HepG2 (cell line): ENCODE results near the gene LRRC51. TPM values are rescaled to one million over a fixed set of nuclear protein-coding genes. Genes with fewer than 3 reads are reported as not detected.

Experiments
- CCDC6 ChIP-seq: sonication (generic); formaldehyde crosslinking; IDR thresholded peaks from 2 replicates; pipeline ENCODE4 v1.8.1; 2022; ENCODE audit warnings: mild to moderate bottlenecking, missing genetic modification reagents, moderate library complexity
- CEBPG ChIP-seq: IDR thresholded peaks from 2 replicates; pipeline ENCODE4 v1.6.1; 2016
- CREBL2 ChIP-seq: sonication (generic); formaldehyde crosslinking; IDR thresholded peaks from 2 replicates; pipeline ENCODE4 v1.8.1; 2023; ENCODE audit warnings: missing genetic modification reagents, mild to moderate bottlenecking, borderline replicate concordance
- DMTF1 ChIP-seq: sonication (generic); formaldehyde crosslinking; IDR thresholded peaks from 2 replicates; pipeline ENCODE4 v1.4.0; 2020; ENCODE audit warnings: mild to moderate bottlenecking, missing genetic modification reagents
- EHMT2 ChIP-seq: fragments of 200-600 bp; sonication (generic); IDR thresholded peaks from 2 replicates; pipeline ENCODE4 v1.7.0; 2017; ENCODE audit warnings: antibody characterized with exemption, low read depth, low read length, borderline replicate concordance
- GATAD2A ChIP-seq: IDR thresholded peaks from 2 replicates; pipeline ENCODE4 v1.6.1; 2016
- GMEB2 ChIP-seq: IDR thresholded peaks from 2 replicates; pipeline ENCODE4 v1.6.1; 2016; ENCODE audit warnings: missing biosample characterization, missing genetic modification reagents, low read depth
- HNRNPH1 ChIP-seq: fragments of 200-400 bp; formaldehyde crosslinking; optimal IDR thresholded peaks from 2 replicates; pipeline ENCODE3; 2017; ENCODE audit warnings: mild to moderate bottlenecking, low read depth, low read length
- HOXA9 ChIP-seq: sonication (generic); formaldehyde crosslinking; IDR thresholded peaks from 2 replicates; pipeline ENCODE4 v1.8.1; 2022; ENCODE audit warnings: missing genetic modification reagents, mild to moderate bottlenecking, moderate library complexity, borderline replicate concordance
- IKZF5 ChIP-seq: IDR thresholded peaks from 2 replicates; pipeline ENCODE4 v1.6.1; 2018; ENCODE audit warnings: missing genetic modification reagents, mild to moderate bottlenecking, missing compliant biosample characterization
- JUND ChIP-seq: sonication (generic); formaldehyde crosslinking; IDR thresholded peaks from 2 replicates; pipeline ENCODE4 v1.8.0; 2022; ENCODE audit warnings: mild to moderate bottlenecking, missing genetic modification reagents
- KDM1A ChIP-seq: IDR thresholded peaks from 2 replicates; pipeline ENCODE4 v1.6.1; 2016; ENCODE audit warnings: missing compliant biosample characterization
- KLF13 ChIP-seq: sonication (generic); formaldehyde crosslinking; IDR thresholded peaks from 2 replicates; pipeline ENCODE4 v1.4.0; 2020; ENCODE audit warnings: mild to moderate bottlenecking, missing genetic modification reagents
- KLF16 ChIP-seq, 2 experiments: sonication (generic) in 1 of 2; formaldehyde crosslinking in 1 of 2; IDR thresholded peaks; 2 replicates each; pipeline versions ENCODE4 v1.6.1 to v1.8.0; 2016 to 2023; ENCODE audit warnings: missing genetic modification reagents in 2 of 2, missing compliant biosample characterization in 1 of 2
- MTA1 ChIP-seq: sonication (generic); formaldehyde crosslinking; IDR thresholded peaks from 2 replicates; pipeline ENCODE4 v1.4.0; 2020; ENCODE audit warnings: missing genetic modification reagents, mild to moderate bottlenecking, borderline replicate concordance
- NPAS2 ChIP-seq: sonication (generic); formaldehyde crosslinking; IDR thresholded peaks from 2 replicates; pipeline ENCODE4 v1.8.0; 2022; ENCODE audit warnings: mild to moderate bottlenecking, missing genetic modification reagents, borderline replicate concordance
- SMARCE1 ChIP-seq: fragments of 450-650 bp; IDR thresholded peaks from 2 replicates; pipeline ENCODE4 v1.6.1; 2017; ENCODE audit warnings: borderline replicate concordance
- SNAPC2 ChIP-seq: sonication (generic); formaldehyde crosslinking; IDR thresholded peaks from 2 replicates; pipeline ENCODE4 v1.8.1; 2022; ENCODE audit warnings: mild to moderate bottlenecking, missing genetic modification reagents
- SSRP1 ChIP-seq: IDR thresholded peaks from 2 replicates; pipeline ENCODE4 v1.6.1; 2016; ENCODE audit warnings: control low read depth
- ZBTB37 ChIP-seq: sonication (generic); formaldehyde crosslinking; IDR thresholded peaks from 2 replicates; pipeline ENCODE4 v1.4.0; 2020; ENCODE audit warnings: mild to moderate bottlenecking, missing genetic modification reagents
- ZFP37 ChIP-seq: sonication (generic); formaldehyde crosslinking; IDR thresholded peaks from 2 replicates; pipeline ENCODE4 v1.4.0; 2020; ENCODE audit warnings: missing genetic modification reagents, borderline replicate concordance
- ZFX ChIP-seq: sonication (generic); formaldehyde crosslinking; IDR thresholded peaks from 2 replicates; pipeline ENCODE4 v1.4.0; 2020; ENCODE audit warnings: mild to moderate bottlenecking, low read depth, missing genetic modification reagents, moderate library complexity
- ZNF329 ChIP-seq: sonication (generic); formaldehyde crosslinking; IDR thresholded peaks from 2 replicates; pipeline ENCODE4 v1.9.0; 2021; ENCODE audit warnings: low read depth, mild to moderate bottlenecking, missing genetic modification reagents
- ZNF768 ChIP-seq: sonication (generic); formaldehyde crosslinking; IDR thresholded peaks from 2 replicates; pipeline ENCODE4 v1.4.0; 2020; ENCODE audit warnings: missing genetic modification reagents
- polyA plus RNA-seq, 8 experiments: library from polyadenylated mRNA; depleted of rRNA in 3 of 8; stranded (reverse) in 7 of 8; unstranded in 1 of 8; fragments of >200 nt; fragmentation: Illumina TruSeq in 4 of 8; extraction: Trizol in 4 of 8; gene quantifications; 2 replicates each; pipeline versions ENCODE4 v1.2.1 to v1.2.3, GENCODE V29; 2011 to 2016; ENCODE audit warnings: low read depth in 4 of 8, missing spikeins in 1 of 8, mixed read lengths in 1 of 8; ENCODE audit not compliant: insufficient read depth in 1 of 8
- total RNA-seq, 5 experiments: library from RNA; depleted of rRNA; stranded (reverse); fragments of >200 nt; fragmentation: Illumina TruSeq; extraction: Trizol; gene quantifications; 2 replicates each; pipeline ENCODE4 v1.2.3, GENCODE V29; 2016; ENCODE audit warnings: low read depth in 1 of 5

LRRC51 gene
- total and polyA plus RNA-seq, 2 of the 13 experiments (the other 11 are each of a cell fraction or from before 2014, with no cell fraction given), result 5.3 to 6.0 TPM

- TF ChIP-seq GMEB2 (CRISPR knock-in tag) (no peak), ZFP37 (no peak), JUND (CRISPR knock-in tag) (no peak), SMARCE1 (no peak), DMTF1 (CRISPR knock-in tag) (no peak), CREBL2 (no peak), ZNF329 (CRISPR knock-in tag) (no peak), SSRP1 (CRISPR knock-in tag) (0 out of 2 replicates have a peak, but pooled peaks have one; percentile 66), ZBTB37 (CRISPR knock-in tag) (no peak), EHMT2 (no peak), GATAD2A (CRISPR knock-in tag) (0 out of 2 replicates have a peak, but pooled peaks have one; percentile 25), ZNF768 (no peak), KLF13 (no peak), CEBPG (CRISPR knock-in tag) (peak; percentile 17; the same call in 1 of the 2 replicates), HOXA9 (CRISPR knock-in tag) (no peak), IKZF5 (CRISPR knock-in tag) (peak; percentile 33; the same call in 1 of the 2 replicates), ZFX (CRISPR knock-in tag) (0 out of 2 replicates have a peak, but pooled peaks have one; percentile 16), KLF16 (CRISPR knock-in tag; IDR thresholded peaks at IDR 0.05) (0 out of 4 replicates have a peak, but pooled peaks of 1 of the 2 experiments have one; percentile 42), HNRNPH1 (no peak), MTA1 (no peak), SNAPC2 (CRISPR knock-in tag) (no peak), CCDC6 (CRISPR knock-in tag) (no peak), NPAS2 (no peak), KDM1A (CRISPR knock-in tag) (no peak)
These were observed 10.6 kb downstream of the LRRC51 start (continued) for GRCh38 chr11:72091292-72091691.
